GM06990 (cell line): Measurements from ENCODE around the gene EIF5.

Experiments used
- DNase-seq: peaks from one replicate; pipeline ENCODE4 v3.0.0-alpha.2; 2011; ENCODE audit not compliant: insufficient read length; ENCODE audit errors: extremely low read depth
- H3K27me3 ChIP-seq: replicated peaks from 2 replicates; pipeline ENCODE4 v1.6.0; 2011; ENCODE audit warnings: low read length; ENCODE audit not compliant: control insufficient read depth, insufficient read depth
- H3K36me3 ChIP-seq: 2 replicates; pipeline ENCODE4 v1.5.1; 2011; ENCODE audit warnings: low read length; ENCODE audit not compliant: control insufficient read depth, insufficient read depth
- H3K4me3 ChIP-seq: replicated peaks from 2 replicates; pipeline ENCODE4 v1.5.1; 2011; ENCODE audit warnings: low read depth, mild to moderate bottlenecking, control low read depth, low read length
- CTCF ChIP-seq: IDR thresholded peaks from 2 replicates; pipeline ENCODE4 v1.5.1; 2011; ENCODE audit warnings: low read length, control low read depth, mild to moderate bottlenecking, inconsistent platforms; ENCODE audit not compliant: insufficient read depth, poor library complexity, severe bottlenecking

EIF5 gene

GRCh38 chr14:103288076-103288766 lies 45.8 kb upstream of the EIF5 start:
- no peaks in the 10 kb centered on the region for H3K36me3 ChIP-seq
- no peaks in the 10 kb centered on the region; the same call in 1 of the 2 replicates for H3K27me3 ChIP-seq
- no peak overlapping the region for H3K4me3 ChIP-seq
- DNase-seq: no peak
- no peak for TF ChIP-seq CTCF

GRCh38 chr14:103290056-103290455 lies 44.0 kb upstream of the EIF5 start:
- no peak for TF ChIP-seq CTCF
- no peak overlapping the region for H3K4me3 ChIP-seq
- no peaks in the 10 kb centered on the region for H3K36me3 ChIP-seq
- DNase-seq: no peak
- H3K27me3 ChIP-seq: no peaks in the 10 kb centered on the region; the same call in 1 of the 2 replicates

GRCh38 chr14:103290494-103290893 lies 43.5 kb upstream of the EIF5 start:
- no peak for DNase-seq
- Histone ChIP-seq H3K4me3 (no peak overlapping the region), H3K36me3 (no peaks in the 10 kb centered on the region), H3K27me3 (no peaks in the 10 kb centered on the region; the same call in 1 of the 2 replicates)
- no peak for TF ChIP-seq CTCF

- DNase-seq: no peak
- Histone ChIP-seq H3K4me3 (no peak overlapping the region), H3K27me3 (no peaks in the 10 kb centered on the region; the same call in 1 of the 2 replicates), H3K36me3 (no peaks in the 10 kb centered on the region)
- no peak for TF ChIP-seq CTCF
Measured at GRCh38 chr14:103290961-103291360, 43.1 kb upstream of the EIF5 start.

DNA sequence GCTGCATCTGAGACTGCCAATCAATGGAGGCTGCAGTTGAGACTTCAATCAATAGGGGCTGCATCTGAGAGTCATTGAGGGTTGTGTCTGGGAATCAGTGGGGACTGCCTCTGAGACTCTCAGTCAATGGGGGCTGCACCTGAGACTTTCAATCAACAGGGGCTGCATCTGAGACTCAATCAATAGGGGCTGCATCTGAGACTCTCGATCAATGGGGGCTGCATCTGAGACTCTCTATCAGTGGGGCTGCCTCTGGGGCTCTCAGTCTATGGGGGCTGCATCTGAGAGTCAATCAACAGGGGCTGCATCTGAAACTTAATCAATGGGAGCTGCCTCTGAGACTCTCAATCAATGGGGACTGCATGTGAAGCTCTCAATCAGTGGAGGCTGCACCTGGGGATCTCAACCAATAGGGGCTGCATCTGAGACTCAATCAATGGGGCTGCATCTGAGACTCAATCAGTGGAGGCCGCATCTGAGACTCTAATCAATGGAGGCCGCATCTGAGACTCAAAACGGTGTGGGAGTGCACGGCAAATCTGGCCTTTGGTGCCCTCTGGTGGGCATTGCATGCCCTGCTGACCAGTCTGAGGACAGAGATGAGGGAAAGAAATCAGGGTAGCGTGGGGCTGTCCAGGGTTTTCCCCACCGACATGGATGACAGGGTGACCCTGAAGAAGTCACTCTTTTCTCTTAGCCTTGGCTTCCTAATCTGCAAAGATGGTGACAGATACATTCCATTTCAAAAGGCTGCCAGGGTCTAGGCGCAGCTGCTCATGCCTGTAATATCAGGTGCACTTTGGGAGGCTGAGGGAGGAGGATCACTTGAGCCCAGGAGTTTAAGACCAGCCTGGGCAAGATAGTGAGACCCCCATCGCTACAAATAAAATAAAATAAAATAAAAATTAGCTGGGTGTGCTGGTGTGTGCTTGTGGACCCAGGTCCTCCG lies 41.3 kb upstream of the EIF5 start:
- H3K27me3 ChIP-seq: no peaks in the 10 kb centered on the region
- H3K4me3 ChIP-seq: no peak overlapping the region
- peak; percentile 89 for TF ChIP-seq CTCF
- no peaks in the 10 kb centered on the region for H3K36me3 ChIP-seq
- DNase-seq: peak; percentile 49
